Bone marrow (tissue), 2 donors: ENCODE data around the gene NANOG.
"Not testable (repeated sequence)": the region's sequence is repeated elsewhere in the genome, so short reads cannot be mapped to it uniquely, and the experiment has no call there.

ENCODE experiments used
- DNase-seq, 2 donors: peaks; one replicate each; lab custom pipeline; 2025; lab: John Stamatoyannopoulos, UW

NANOG gene

DNA sequence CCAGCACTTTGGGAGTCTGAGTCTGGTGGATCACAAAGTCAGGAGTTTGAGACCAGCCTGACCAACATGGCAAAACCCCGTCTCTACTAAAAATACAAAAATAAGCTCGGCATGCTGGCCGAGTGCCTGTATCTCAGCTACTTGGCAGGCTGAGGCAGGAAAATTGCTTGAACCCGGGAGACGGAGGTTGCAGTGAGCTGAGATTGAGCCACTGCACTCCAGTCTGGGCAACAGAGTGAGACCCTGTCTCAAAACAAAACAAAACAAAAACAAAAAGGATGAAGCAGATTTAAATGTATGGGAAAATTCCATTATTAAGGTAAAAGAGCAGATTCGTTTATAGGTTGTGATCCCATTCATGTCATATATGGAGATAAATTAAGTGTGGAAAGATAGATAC is 17.1 kb downstream of the NANOG start:
- DNase-seq: not testable (repeated sequence)

DNA sequence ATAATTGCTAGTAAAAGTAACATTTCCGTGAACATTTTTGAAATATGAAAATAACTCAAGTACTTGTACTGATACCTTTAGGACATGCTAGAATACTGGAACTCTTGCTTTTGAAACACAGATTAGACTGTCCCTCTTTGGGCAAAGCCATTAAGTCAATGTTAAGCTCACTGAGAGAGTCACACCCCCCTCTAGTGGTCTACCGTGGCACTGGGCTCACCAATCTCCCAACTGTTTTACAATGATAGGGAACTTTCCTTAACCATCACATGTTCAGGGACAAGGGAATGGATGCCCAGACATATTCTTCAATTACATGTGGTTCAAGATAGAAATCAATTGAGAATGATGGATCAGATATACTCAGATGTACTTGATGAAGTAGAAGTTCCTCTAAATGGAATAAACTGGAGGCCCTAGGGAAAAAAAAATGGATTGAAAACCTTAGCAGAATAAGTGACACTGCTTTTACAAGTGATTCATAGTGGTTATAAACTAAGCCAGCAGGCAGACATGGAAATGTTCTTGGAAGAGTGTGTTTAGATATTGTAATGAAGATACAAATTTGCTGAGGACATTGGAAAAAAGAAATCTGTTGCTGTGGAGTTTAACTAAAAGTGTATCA is 17.8 kb downstream of the NANOG start:
- DNase-seq: peak; percentile 8 to 66

DNA sequence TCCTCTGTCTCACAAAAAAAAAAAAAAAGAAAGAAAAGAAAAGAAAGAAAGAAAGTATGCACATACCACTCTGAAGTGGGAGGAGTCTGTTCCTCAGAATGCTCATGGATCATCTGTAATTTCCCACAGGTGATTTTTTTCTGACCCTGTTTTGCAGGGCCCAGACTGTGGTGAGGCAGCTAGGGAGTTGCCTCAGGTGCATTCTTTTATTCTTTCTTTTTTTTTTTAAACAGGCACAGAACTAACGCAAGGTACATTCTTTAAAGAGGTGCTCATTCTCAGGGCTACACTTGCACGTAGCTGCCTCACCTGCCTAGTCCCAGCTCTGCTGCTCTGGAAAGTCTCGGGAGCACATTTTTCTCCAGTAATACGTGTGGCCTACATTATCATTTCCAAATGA is 36.6 kb downstream of the NANOG start:
- not testable (repeated sequence) for DNase-seq

DNA sequence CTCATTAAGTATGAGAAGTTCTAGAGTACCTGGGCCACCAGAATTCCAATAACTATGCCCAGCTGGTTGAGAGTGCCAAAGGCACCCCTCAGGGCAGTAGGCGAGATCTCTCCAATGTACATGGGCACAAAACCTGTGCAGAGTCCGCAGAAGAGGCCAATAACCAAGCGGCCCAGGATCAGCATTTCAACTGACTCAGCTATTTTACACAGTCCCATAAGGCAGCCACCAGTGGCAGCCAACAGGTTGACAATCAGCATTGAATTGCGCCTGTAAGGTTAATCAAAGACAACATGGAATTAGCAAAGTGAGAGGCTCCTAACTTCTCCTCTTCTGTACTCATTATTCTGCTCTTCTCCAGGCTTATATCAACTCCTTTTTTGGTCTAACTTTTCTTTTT is 40.5 kb downstream of the NANOG start:
- not testable (repeated sequence) for DNase-seq

DNA sequence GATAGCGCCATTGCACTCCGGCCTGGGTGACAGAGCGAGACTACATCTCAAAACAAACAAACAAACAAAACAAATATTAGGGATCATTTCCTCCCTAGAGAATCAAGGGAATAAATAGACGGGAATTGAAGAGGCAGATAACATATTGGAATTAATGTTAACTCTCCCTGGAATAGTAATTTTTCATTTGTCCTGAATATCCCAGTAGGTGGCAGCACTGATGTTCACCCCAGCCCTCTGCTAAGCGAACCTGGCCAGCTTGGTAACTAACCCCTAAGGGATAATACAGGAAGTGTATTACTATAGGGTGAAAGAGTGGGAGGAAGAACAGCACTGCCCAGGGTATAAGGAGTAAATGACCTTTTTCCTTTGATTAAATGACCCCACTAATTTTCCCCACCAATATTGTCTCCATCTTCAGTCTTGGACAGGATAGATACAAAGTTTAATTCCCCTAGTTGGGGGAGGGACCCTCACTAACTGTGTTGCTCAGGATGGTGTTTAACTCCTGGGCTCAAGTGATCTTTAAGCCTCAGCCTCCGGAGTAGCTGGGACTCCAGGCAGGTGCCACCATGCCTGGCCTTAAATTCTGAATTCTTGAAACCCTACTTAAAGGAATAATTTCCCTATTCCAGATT is 43.0 kb downstream of the NANOG start:
- DNase-seq: peak in 1 of 2 donors; percentile 51

DNA sequence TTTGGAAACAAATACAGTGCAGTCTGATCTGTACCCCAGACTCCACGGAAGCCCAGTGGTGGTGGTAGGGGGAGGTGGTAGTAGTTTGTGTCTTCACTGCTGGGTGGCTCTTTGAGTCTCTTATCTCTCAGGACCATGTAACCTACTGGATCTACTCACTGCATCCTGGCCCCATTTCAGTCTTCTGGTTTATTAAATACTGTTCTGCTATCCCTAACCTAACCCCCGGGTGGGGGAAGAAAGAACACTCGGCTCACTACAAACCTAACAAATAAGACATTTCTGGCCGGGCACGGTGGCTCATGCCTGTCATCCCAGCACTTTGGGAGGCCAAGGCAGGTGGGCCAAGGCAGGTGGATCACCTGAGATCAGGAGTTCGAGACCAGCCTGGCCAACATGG is 44.0 kb downstream of the NANOG start:
- not testable (repeated sequence) for DNase-seq

DNA sequence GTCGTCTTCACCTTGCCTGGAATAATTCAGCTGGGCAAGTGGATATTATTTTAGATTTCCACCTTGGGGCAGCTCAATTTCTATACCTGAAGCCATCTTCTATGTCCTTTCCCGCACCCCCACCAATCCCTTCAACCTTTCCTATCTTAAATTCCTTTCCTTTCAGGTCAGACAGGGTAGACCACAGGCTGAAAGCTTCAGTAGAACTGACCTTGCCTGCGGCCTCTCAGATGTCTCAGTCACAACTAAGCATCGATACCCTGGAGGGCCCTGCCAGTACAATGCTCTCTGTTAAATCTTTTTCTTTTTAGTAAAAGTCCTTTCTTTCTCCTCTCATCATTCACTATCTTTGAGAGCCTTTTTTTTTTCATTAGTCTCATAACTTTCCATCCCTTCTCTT is 44.6 kb downstream of the NANOG start:
- no peak for DNase-seq

DNA sequence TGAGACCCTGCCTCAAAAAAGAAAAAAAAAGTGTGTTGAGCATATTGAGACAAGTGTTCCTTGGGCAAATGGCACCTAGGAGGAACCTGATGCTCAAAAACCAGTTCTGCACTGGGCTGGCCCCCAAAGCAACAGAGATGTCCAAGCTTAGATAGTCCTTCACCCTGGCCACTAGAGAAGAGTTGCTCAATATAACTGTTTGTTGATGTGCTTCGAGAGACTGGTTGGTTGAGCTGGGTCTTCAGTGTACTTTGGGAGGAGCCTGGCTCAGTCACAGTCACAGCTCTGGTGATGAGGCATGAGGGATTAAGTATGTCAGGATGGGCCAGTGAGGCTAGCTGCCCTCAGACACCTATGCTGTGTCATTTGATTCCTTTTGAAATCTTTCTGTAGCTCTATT is 45.5 kb downstream of the NANOG start:
- no peak for DNase-seq

DNA sequence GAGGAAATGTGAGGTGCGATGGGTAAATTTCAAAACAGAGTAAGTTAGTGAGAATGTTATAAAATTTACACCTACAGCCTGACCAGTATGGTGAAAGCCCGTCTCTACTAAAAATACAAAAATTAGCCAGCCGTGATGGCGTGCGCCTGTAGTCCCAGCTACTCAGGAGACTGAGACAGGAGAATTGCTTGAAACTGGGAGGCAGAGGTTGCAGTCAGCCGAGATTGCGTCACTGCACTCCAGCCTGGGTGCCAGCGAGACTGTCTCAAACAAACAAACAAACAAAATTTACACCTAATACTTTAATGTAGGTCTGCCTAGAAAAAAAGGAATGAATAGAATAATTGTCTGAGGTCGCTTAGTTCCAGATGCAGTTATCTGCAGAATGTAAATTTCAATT is 45.9 kb downstream of the NANOG start:
- DNase-seq: no peak

DNA sequence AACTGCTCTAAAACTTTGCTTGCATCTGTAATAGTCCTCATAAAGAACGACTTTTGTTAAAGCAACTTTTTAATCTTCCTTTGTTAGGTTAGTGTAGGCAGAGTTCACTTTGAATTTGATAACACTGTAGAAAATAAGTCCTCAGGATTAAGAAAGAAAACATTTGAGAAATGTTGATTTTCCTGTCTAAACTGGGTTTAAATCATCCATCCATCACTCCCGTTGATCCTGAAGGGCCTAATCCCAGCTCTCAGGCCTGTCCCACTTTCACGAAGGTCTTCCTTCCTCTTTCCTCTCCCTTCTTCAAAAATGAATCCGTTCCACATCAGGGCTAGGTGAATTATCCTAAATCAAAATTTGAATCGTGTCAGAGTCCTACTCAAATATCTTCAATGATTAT is 46.6 kb downstream of the NANOG start:
- no peak for DNase-seq

DNA sequence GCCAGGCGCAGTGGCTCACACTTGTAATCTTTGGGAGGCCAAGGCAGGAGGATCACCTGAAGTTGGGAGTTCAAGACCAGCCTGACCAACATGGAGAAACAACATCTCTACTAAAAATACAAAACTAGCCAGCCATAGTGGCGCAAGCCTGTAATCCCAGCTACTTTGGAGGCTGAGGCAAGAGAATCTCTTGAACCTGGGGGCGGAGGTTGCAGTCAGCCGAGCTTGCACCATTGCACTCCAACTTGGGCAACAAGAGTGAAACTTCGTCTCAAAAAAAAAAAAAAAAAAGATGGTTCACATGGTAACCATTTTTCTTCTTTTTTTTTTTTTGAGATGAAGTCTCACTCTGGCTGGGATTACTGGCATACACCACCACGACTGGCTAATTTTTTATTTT is 48.2 kb downstream of the NANOG start:
- DNase-seq: no peak

DNA sequence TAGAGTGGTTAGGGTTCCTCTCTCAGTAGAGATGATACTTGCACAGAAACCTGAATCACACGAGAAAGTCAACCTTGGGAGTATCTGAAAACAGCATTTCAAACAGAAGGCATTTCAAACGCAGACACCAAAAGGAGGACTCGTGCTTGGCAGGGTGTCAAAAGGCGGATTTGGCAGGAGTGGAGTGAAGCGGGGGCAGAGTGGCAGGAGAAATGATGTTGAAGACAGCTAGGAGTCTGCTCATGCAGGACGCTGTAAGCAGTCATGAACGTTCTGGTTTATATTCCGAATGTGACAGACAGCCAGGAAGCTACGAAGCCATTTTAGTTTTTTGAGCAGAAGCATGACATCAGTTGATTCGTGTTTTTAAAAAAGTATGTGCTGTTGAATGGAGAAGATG is 50.0 kb downstream of the NANOG start:
- not testable (repeated sequence) for DNase-seq

DNA sequence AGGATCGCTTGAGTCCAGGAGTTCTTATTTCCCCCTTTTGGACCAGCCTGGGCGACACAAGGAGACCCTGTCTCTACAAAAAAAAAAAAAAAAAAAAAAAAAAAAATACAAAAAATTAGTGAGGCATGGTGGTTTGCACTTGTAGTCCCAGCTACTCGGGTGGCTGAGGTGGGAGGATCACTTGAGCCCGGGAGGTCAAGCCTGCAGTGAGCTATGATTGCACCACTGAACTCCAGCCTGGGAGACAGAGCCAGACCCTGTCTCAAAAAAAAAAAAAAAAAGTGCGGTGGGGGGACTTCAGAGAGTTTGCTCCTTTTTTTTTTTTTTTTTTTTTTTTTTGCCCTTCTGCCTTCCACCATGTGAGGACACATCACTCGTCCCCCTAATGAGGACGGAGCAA is 50.6 kb downstream of the NANOG start:
- not testable (repeated sequence) for DNase-seq

DNA sequence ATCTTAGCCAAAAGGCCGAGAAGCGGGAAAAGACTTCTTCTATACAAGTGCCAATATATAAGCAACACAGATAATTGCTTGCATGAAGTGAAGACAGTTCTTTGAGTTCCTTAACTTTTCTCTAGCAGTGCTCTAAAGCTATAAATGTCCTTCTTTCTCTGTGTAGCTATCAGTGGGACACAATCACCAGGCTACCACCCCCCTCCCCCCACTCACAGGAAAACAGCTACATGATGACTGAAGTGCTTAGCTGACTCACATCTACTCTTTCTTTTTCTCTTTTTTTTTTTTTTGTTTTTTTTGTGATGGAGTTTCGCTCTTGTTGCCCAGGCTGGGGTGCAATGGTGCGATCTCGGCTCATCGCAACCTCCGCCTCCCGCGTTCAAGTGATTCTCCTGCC is 53.2 kb downstream of the NANOG start:
- not testable (repeated sequence) for DNase-seq

DNA sequence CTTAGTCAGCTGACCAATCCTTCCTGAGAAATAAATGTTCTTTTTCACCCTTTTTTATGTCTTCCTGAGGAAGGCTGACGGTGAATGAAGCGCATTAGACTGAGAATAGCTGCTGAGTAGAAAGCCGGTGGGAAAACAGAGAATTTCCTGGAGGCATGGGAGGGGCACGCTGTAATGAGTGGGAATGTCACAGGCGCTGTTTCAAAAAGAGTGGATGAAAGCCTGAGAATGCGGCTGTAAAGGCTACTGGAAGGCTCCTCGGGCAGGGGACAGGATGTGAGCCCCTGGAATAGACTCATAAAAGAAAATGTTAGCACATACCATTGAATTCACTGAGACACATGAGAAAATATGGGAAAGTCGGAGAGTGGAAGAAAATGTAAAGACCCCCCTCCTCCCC is 53.9 kb downstream of the NANOG start:
- not testable (repeated sequence) for DNase-seq

DNA sequence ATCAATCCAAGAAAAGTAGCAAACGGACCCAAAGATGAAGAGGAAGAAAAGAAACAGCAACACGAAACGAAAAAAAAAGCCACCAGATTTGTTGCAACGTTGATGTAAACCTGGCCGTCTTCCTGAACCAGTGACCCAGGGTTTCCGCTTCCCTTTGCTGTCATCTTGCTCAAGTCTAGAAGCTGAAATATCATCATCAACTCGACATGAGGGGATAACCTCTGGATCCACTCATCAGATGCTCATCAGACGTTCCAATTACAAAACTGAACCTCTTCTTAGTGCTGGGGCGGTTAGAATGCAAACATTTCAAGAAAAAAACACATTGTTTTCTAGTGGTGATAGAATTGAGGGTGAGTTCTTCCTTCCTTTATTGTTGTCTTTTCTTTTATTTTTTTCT is 54.4 kb downstream of the NANOG start:
- DNase-seq: not testable (repeated sequence)

DNA sequence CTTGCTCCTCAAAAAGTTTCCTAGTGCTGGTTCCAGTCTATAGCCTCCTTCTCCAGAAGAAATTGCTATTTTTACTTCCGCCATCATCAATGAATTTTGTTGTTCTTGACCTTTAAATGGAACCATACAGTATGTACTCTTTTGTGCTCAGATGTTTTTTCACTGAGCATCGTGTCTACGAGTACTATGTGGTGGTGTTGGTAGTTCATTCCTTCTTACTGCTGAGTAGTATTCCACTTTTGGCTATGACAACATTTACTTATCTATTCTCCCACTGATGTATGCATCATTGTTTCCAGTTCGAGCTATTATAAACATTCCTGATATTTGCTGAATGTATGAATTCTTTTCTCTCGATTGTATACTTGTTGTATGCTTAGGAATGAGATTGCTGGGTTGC is 54.9 kb downstream of the NANOG start:
- no peak for DNase-seq

DNA sequence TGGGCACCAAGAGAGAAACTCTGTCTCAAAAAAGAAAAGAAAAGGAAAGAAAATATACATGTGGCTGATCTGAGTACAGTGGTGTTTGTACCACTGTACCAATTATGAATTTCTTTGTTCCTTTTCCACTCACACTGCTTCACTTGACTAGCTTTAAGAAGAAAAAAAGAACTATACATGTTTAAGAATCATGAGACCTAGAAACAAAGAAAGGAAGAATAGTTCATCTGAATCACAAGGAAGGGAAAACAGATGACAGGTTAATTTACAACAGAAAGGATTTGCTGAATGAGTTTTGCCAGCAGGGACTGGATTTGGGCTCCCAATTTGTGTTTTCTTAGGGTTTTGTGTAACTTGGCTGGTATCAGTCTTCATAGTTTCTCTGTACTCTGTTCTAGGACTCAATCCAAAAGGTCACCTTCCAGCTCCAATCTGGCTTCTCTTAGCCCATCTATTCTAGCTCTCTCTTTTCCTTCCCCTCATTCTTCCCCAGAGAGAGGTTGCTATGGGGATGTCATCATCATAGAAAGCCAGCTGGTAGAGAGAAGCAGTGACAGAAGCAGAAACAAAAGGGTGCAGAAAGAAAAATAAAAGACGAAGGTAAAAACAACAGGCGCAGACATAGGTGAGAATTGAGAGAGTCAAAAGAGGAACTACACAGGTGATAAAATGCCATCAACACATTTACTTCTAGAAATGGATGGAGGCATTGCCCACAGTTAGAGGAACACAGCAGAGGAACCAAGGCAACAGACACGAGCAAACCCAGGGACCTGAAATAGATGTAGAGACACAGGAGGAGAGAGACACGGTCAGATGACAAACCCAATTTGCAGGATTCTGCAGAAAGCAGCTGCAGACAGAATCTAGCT is 58.3 kb downstream of the NANOG start:
- DNase-seq: not testable (repeated sequence)

DNA sequence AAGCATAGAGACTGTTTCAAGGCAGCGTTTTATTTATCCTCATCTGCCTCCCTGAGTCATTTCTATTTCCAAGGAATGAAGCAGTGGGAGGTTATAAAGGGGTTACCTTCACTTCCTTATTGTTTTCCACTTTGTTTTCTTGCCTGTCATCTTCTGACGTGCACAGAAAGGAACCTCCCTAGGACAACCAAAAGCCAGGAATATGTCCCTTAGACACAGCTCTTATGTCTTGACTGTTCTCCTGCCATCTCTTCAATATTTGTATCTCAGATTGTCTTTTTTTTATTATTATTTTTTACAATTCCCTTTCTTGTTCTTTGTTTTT is 58.9 kb downstream of the NANOG start:
- not testable (repeated sequence) for DNase-seq
